NOMO-1 treated with dmso at 0.1 percent for 144 hours (cell line): ENCODE measurements around the gene FHOD3.
"Not testable (repeated sequence)": the region's sequence is repeated elsewhere in the genome, so short reads cannot be mapped to it uniquely, and the experiment has no call there.

Experiments
- DNase-seq: peaks from one replicate; lab custom pipeline; 2025; ENCODE audit not compliant: unreplicated experiment; lab: John Stamatoyannopoulos, UW

The FHOD3 gene

GRCh38 chr18:36688020-36688965 is 390.8 kb downstream of the FHOD3 start:
- no peak for DNase-seq

DNA sequence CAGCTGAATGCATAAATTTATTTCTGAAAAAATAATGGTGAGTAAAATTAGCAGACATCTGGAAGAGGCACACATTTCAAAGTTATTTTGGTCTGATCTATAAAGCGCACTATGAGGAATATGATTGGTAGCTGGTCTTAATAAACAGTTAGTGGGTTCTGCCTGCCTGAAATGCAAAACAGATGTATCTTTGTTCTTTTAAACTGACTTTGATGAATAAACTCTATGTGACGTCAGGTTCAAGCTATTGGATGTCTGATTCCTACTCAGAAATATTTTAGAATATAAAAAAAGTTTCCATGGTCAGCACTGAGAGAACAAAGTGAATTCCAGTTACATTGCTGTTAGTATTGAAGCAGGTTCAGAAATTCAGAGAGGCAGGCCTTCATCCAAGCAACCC is 394.9 kb downstream of the FHOD3 start:
- DNase-seq, result no peak

DNA sequence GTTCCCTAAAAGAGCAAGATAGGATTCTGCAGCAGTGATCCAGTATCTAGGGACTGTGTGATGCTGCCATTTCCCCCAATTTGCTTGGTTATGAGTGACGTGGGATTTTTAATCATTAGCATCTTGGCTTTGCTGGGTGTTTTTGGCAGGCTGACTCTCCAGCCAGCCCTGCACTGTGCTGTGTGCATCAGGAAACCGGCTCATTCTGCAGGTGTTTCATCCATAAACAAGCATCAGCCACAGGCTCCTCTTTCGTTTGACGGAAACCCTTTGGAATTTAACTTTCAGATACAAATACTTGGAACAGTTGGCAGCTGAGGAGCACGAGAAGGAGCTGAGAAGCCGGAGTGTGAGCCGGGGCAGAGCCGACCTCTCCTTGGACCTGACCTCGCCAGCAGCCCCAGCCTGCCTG is 395.4 kb downstream of the FHOD3 start:
- DNase-seq, result no peak

- no peak for DNase-seq
Observed at GRCh38 chr18:36693931-36694620, 396.6 kb downstream of the FHOD3 start.

GRCh38 chr18:36695806-36696205 is 398.3 kb downstream of the FHOD3 start:
- no peak for DNase-seq

- no peak for DNase-seq
Observed at GRCh38 chr18:36697905-36698304, 400.4 kb downstream of the FHOD3 start.

DNA sequence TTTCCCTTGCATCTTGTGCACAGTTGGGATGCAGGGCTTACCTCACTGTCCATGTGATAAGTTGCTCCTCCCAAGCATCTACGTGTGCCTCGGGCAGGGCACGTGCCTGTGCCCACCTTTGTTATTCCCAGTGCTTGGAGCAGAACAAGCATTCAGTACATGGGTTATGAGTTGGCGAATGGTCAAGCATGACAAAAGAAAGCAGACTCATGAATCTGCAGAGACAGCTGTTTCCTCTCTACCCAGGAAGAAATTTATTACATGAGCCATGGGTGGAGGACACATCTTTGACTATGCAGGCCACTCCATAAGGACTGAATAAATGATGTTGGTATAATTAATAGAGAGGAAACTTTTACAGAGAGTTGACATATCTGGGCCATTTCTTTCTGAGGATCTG is 403.4 kb downstream of the FHOD3 start:
- no peak for DNase-seq

DNA sequence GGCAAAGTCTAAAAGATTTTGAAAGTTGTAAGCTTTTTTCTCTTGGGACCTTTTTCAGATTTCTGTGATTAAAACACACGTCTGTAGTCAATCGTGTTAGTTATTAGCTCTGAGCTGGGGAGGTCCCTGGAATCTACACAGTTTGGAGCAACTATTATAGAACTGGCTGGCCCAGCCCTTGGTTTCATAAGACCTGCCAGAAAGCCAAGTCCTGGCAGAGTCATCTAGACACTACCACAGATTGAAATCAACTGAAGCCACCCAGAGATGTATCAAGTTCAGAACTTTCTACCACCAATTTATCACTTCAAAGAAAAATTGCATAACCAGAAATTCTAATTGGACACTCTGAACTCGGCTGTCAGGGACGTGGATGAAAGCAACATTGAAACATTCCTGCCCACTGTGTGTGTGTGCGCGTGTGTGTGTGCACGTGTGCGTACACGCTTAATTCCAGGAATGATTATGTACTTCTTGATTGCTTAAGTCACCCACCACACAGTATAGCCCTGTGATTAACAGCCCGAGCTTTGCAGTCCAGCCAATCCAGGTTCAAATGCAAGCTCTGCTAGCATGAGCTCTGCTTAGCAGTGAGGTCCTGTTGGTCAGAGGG is 405.0 kb downstream of the FHOD3 start:
- no peak for DNase-seq

- DNase-seq, result no peak
Observed at GRCh38 chr18:36704156-36704555, 406.6 kb downstream of the FHOD3 start.

DNA sequence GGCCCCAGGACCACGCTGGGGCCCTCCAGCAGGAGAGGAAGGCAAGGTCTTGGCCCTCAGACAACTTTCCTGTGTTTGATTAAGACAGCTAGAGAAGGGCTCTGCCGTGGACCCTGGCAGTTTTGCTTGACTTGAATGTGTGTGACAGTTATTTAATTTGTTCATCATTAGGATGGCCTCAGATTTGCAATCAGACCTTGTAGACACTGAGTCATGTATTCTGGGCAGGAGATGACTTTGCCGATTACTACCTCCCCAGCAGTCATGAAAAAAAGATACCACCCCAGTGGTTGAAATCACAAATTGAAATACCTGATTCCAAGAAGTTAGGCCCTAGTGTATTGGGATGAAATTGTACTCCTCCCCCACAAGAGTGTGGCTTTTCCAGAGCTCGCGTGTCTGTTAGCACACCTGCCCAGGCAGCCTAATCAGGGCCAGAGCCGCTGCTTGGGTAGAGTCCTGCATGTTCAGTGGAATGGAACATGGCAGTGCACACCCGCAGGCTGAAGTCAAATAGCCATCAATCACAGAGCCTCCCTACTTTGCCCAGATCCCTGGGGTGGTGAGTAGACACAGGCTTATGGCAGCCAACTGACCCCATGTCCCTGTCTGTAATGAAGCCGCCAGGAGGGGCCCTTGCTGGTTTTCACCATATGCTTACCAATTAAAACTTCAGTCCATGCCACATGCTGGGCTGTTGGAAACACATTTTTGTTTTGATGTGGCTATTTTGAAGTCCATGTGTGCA is 408.8 kb downstream of the FHOD3 start:
- no peak for DNase-seq

DNA sequence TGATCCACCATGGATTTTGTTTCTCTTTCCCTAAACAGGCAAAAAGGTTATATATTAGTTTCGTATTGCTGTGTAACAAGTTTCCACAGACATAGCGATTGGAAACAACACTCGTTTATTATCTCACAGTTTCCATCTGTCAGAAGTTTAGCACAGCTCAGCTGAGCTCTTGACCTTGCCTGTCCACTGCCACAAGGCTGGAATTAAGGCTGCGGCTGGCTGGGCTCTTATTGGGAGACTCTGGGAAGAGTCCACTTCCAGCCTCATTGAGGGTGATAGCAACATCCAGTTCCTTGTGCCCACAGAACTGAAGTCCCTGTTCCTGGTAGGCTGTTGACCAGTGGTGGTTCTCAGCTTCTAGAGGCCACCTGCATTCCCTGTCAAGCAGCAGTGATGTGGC is 410.9 kb downstream of the FHOD3 start:
- DNase-seq, result no peak

GRCh38 chr18:36709315-36709714 is 411.8 kb downstream of the FHOD3 start:
- DNase-seq, result no peak

- DNase-seq, result no peak
Observed at GRCh38 chr18:36711014-36711725, 413.7 kb downstream of the FHOD3 start.

DNA sequence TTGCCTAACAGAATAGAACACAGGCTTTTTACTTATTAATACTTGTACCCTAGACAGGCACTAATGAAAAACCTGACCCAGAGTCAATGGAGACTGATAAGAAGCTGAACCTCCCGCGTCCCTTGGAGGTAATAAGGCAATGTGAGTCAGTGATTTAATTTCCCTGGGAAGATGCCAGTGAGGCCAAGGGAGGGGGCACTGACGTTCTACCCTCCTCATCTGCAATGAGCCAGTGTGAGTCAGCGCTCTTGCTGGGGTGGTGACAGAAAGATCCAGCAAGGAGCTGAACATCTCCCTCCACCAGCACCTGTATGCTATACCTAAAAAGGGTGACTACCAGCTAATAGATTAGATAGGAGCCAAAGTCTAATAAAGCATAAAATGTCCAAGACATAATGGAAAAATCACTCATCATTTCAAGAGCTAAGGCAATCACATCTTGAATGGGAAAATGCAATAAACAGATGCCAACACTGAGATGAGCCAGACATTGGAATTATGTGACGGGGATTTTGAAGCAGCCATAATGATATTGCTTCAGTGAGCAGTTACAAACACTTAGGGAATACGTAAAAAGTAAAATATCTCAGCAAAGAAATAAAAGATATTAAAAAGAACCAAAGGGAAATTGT is 414.4 kb downstream of the FHOD3 start:
- DNase-seq, result no peak

DNA sequence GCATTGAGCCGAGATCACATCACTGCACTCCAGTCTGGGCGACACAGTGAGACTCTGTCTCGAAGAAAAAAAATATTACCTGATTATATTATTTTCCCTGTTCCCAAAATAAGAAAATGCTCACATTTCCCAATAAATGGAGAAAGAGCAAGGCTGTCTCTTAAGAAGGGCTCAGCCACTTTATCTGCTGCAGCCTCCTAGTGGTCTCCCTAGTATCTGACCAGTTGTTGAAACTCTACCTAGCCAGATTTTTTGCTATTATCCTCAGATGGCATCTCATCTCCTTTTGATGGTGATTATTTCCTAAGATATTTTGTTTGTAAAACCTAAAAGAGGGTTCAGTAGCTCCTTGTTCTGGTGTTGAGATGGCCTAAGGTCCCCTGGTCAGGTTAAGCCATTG is 417.0 kb downstream of the FHOD3 start:
- no peak for DNase-seq

GRCh38 chr18:36717422-36718110 is 420.1 kb downstream of the FHOD3 start:
- no peak for DNase-seq

DNA sequence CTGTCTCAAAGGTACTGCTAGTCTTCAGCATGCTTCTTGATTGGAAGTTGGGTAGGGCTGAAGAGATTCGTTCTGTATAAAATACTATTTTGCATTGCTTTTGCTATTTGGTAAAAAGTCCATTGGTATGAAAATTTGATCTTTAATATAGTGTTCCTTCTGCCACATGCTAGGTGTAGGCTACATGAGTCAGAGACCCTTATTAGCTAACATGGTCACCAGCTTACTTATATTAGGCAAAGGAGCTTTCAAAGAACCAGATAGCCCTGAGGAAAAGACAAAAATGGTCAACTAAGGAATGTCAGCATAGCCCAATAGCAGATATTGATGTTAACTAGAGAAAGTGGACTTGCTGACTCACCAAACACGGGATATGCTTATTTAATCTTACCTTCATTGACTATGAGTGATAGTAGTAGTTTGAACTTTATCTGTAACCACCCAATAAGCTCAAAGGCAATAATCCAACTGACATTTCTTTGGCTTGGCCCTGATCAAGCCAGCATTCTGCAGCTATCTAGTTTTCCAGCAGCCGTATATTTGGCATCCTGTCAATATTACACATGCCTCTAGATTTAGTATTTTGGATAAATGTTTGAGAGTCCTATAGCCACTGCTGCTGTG is 421.3 kb downstream of the FHOD3 start:
- no peak for DNase-seq

DNA sequence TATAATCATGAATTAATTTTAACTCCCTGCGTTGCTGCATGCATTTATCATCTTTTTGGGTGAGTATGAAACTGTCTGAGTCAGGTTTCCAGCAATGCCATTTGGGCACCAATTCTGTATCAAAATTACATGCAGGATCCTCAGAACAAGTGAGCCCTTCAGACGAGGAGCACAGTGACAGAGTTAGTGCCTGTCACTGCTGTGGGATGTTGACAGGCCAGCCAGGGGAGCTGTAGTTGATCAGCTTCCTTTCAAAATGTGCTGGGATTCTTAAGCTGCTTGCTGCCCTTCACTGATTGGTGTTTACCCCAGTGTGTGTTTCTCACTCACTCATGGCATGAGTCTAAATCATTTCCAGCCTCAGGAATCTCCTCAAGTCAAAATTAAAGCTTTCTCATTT is 422.1 kb downstream of the FHOD3 start:
- no peak for DNase-seq

DNA sequence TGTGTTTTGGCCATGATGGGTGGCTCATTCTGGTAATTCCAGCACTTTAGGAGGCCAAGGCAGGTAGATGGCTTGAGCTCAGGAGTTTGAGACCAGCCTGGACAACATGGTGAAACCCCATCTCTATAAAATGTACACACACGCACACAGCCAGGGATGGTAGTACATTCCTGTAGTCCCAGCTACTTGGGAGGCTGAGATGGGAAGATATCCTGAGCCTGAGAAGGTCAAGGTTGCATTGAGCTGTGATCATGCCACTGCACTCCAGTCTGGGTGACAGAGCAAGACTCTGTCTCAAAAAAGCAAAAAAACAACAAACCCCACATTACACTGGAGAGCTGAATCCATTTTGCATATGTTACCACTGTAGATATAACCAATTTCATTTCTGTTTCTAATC is 423.8 kb downstream of the FHOD3 start:
- not testable (repeated sequence) for DNase-seq
